Measurements from ENCODE around the gene P2RY2. TPM values are rescaled to one million over a fixed set of nuclear protein-coding genes. Genes with fewer than 3 reads are reported as not detected.

The P2RY2 gene
- total and polyA plus RNA-seq, 2 of the 8 experiments (the other 6 are each of a cell fraction or from before 2014, with no cell fraction given) = 1.0 to 1.5 TPM

DNA sequence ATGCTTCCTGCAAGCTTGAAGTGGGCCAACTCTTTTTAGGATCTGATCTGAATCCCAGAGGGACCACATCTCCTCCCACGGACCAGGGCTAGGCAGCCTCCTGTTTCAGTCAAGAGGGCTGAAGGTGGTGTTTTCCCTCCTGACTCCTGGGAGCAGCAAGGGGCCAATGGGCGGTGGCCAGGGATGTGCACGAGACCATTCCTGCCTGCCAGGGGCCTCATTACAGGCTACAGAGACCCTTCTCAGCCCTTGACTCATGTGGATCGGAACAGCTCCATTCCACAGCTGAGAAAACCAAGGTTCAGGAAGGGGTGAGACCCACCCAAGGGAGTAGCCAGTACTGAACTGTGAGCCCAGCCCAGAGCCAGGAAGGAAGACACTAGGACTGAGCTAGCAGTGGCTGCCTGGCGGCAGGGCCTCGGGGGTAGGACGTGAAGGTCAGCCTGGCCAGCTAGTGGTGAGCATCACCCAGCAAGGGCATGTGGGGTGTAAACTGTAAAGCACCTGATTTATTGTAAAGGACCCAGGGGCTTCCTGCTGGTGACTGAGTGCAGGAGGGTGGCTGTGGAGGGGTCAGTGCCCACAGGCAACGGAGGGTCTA, 50.7 kb downstream of the P2RY2 start:
- H3K56ac ChIP-seq (replicated peaks; ENCODE audit: insufficient read length, low read depth, low read length) = no peak overlapping the region
- DNase-seq (ENCODE audit: low read depth in 1 of 2, low spot score in 2 of 2) (no peak), FAIRE-seq (no peak)
- no peaks in the 10 kb centered on the region for H3K9me3 ChIP-seq (ENCODE audit: insufficient read depth in 2 of 2, low read depth in 1 of 2, low read length in 1 of 2)
- no peak overlapping the region for H3K27ac ChIP-seq (ENCODE audit: low read depth, low read length)
- no peaks in the 10 kb centered on the region; the same call in 1 of the 2 replicates for H3K23me2 ChIP-seq (ENCODE audit: low read depth, low read length)
- H3K4me3 ChIP-seq (ENCODE audit: extremely low read depth in 1 of 4, insufficient read depth in 2 of 4, low read depth in 3 of 4, low read length in 4 of 4) = no peak overlapping the region
- H3K79me2 ChIP-seq (ENCODE audit: control insufficient read depth in 1 of 2, insufficient read depth in 2 of 2, low read length in 2 of 2) = no peaks in the 10 kb centered on the region
- H3K36me3 ChIP-seq (ENCODE audit: control insufficient read depth in 2 of 4, insufficient read depth in 4 of 4, low read length in 3 of 4) = no peaks in the 10 kb centered on the region
- peaks cover 0 to 16% (median 11%) of the 10 kb centered on the region in 4 experiments; a peak in 6 of 7 replicates for H3K4me1 ChIP-seq (replicated peaks in 1 of 4; ENCODE audit: control insufficient read depth in 3 of 4, insufficient read depth in 4 of 4, low read length in 3 of 4)
- peak overlapping the region; percentile 54 for H4K91ac ChIP-seq (replicated peaks; ENCODE audit: insufficient read length, low read length)
- H3K27me3 ChIP-seq (replicated peaks in 1 of 4; ENCODE audit: control insufficient read depth in 3 of 4, extremely low read depth in 1 of 4, insufficient read depth in 3 of 4, low read length in 3 of 4) = peaks cover 0 to 13% (median 10%) of the 10 kb centered on the region in 4 experiments; a peak in 5 of 7 replicates
- H4K5ac ChIP-seq (ENCODE audit: insufficient read length, low read depth, low read length) = no peak overlapping the region
- H2BK5ac ChIP-seq (ENCODE audit: low read depth, low read length) = peak overlapping the region; percentile 24; the same call in 1 of the 2 replicates
- ChIA-PET POLR2A (ENCODE audit: partially characterized antibody) (no interaction called here), CTCF (ENCODE audit: partially characterized antibody) (interaction anchor here (0.6 to 16.5 kb wide), 10 partner anchors 12 to 739 kb away, joined by 3 to 173 read pairs (median 4); no protein-coding TSS in a partner anchor)
- no peak overlapping the region; a peak in 1 of 7 replicates for H3K9ac ChIP-seq (replicated peaks in 1 of 4; ENCODE audit: extremely low read depth in 1 of 4, low read depth in 3 of 4, low read length in 3 of 4)
- no peak overlapping the region for H3K23ac ChIP-seq (ENCODE audit: insufficient read length)
- H2BK20ac ChIP-seq (ENCODE audit: low read length) = no peak overlapping the region
- H2BK15ac ChIP-seq (ENCODE audit: low read length) = peak overlapping the region; percentile 29; the same call in 1 of the 2 replicates
- no peak overlapping the region; the same call in 1 of the 2 replicates for H4K8ac ChIP-seq (ENCODE audit: extremely low read depth, insufficient read depth, low read length)
- H2BK12ac ChIP-seq (ENCODE audit: low read depth, low read length) = peak overlapping the region; percentile 68; the same call in 1 of the 2 replicates
- peaks cover 0 to 1% of the 10 kb centered on the region in 2 experiments for H4K20me1 ChIP-seq (replicated peaks in 1 of 2; ENCODE audit: control insufficient read depth in 1 of 2, insufficient read depth in 2 of 2, low read length in 2 of 2)
- H3K14ac ChIP-seq (ENCODE audit: insufficient read length) = no peak overlapping the region
- H3K4me2 ChIP-seq (ENCODE audit: insufficient read depth in 1 of 2, low read depth in 2 of 2, low read length in 2 of 2) = no peak overlapping the region
- H2AFZ ChIP-seq (ENCODE audit: low read length) = no peak overlapping the region
- no peak overlapping the region for H2AK5ac ChIP-seq (ENCODE audit: low read depth, low read length)
- H3K79me1 ChIP-seq (ENCODE audit: low read depth, low read length) = 0 out of 2 replicates have a peak, but pooled peaks cover 3% of the 10 kb centered on the region
- H3K4ac ChIP-seq (replicated peaks; ENCODE audit: insufficient read length, low read depth, low read length) = no peak overlapping the region
- 89% methylated on average over 7 of the region's 8 CpGs; no CpG with 5 or more reads in 1 of the 2 experiments for WGBS, 2 experiments (ENCODE audit: extremely low coverage in 1 of 2, insufficient coverage in 1 of 2, insufficient read length in 1 of 2, insufficient replicate concordance in 2 of 2, low coverage in 1 of 2, low lambda C conversion rate in 2 of 2, missing lambda C conversion rate in 1 of 2)
- H3K18ac ChIP-seq (ENCODE audit: extremely low read depth, low read length) = peak overlapping the region; percentile 71; the same call in 1 of the 2 replicates
- H2BK120ac ChIP-seq (replicated peaks; ENCODE audit: low read depth, low read length) = no peak overlapping the region
- TF ChIP-seq POLR2A (IDR thresholded peaks at IDR 0.05; ENCODE audit: control extremely low read depth in 1 of 2, low read depth in 2 of 2, low read length in 2 of 2) = no peak
- no peak for TF ChIP-seq SP1 (IDR thresholded peaks at IDR 0.05; ENCODE audit: low read depth, low read length)
- TF ChIP-seq EGR1 (IDR thresholded peaks at IDR 0.05; ENCODE audit: borderline replicate concordance, low read depth, low read length) = no peak
- no peak for TF ChIP-seq EP300 (IDR thresholded peaks at IDR 0.05; ENCODE audit: borderline replicate concordance in 1 of 2, low read depth in 2 of 2, low read length in 2 of 2)
- no peak for TF ChIP-seq RBBP5 (IDR thresholded peaks at IDR 0.05; ENCODE audit: borderline replicate concordance, low read depth, low read length)
- TF ChIP-seq ZNF274 (IDR thresholded peaks at IDR 0.05; ENCODE audit: borderline replicate concordance, extremely low read depth, low read length) = no peak
- TF ChIP-seq KDM1A (IDR thresholded peaks at IDR 0.05; ENCODE audit: borderline replicate concordance, low read length) = no peak
- TF ChIP-seq YY1 (IDR thresholded peaks at IDR 0.05; ENCODE audit: low read depth, low read length) = no peak
- TF ChIP-seq RXRA (IDR thresholded peaks at IDR 0.05; ENCODE audit: insufficient read depth, low read depth, low read length) = no peak
- TF ChIP-seq, protein P1, sequence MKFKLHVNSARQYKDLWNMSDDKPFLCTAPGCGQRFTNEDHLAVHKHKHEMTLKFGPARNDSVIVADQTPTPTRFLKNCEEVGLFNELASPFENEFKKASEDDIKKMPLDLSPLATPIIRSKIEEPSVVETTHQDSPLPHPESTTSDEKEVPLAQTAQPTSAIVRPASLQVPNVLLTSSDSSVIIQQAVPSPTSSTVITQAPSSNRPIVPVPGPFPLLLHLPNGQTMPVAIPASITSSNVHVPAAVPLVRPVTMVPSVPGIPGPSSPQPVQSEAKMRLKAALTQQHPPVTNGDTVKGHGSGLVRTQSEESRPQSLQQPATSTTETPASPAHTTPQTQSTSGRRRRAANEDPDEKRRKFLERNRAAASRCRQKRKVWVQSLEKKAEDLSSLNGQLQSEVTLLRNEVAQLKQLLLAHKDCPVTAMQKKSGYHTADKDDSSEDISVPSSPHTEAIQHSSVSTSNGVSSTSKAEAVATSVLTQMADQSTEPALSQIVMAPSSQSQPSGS (IDR thresholded peaks at IDR 0.05; ENCODE audit: low read length) = no peak
- TF ChIP-seq BRCA1 (IDR thresholded peaks at IDR 0.05; ENCODE audit: low read depth, low read length) = no peak
